ENCODE results near the gene NCKAP5.

The NCKAP5 gene

GRCh38 chr2:133331436-133331835 lies 236.8 kb downstream of the NCKAP5 start:
- DNase-seq (ENCODE audit: low spot score): no peak

- peak; percentile 10 for DNase-seq (ENCODE audit: low spot score)
These were observed 241.4 kb downstream of the NCKAP5 start for GRCh38 chr2:133326652-133327397.

GRCh38 chr2:133324150-133324561 lies 244.1 kb downstream of the NCKAP5 start:
- DNase-seq (ENCODE audit: low spot score): no peak

- DNase-seq (ENCODE audit: low spot score): no peak
These were observed 245.4 kb downstream of the NCKAP5 start for GRCh38 chr2:133322909-133323308.

GRCh38 chr2:133317178-133317577 lies 251.1 kb downstream of the NCKAP5 start:
- no peak for DNase-seq (ENCODE audit: low spot score)

- no peak for DNase-seq (ENCODE audit: low spot score)
These were observed 251.7 kb downstream of the NCKAP5 start for GRCh38 chr2:133316557-133316956.

GRCh38 chr2:133315280-133315679 lies 253.0 kb downstream of the NCKAP5 start:
- no peak for DNase-seq (ENCODE audit: low spot score)

GRCh38 chr2:133314795-133315194 lies 253.5 kb downstream of the NCKAP5 start:
- no peak for DNase-seq (ENCODE audit: low spot score)

- DNase-seq (ENCODE audit: low spot score): no peak
These were observed 256.1 kb downstream of the NCKAP5 start for GRCh38 chr2:133312038-133312729.

GRCh38 chr2:133306236-133306635 lies 262.0 kb downstream of the NCKAP5 start:
- no peak for DNase-seq (ENCODE audit: low spot score)

GRCh38 chr2:133304344-133304743 lies 263.9 kb downstream of the NCKAP5 start:
- DNase-seq (ENCODE audit: low spot score): no peak

- no peak for DNase-seq (ENCODE audit: low spot score)
These were observed 265.1 kb downstream of the NCKAP5 start for GRCh38 chr2:133303150-133303549.

- DNase-seq (ENCODE audit: low spot score): no peak
These were observed 271.9 kb downstream of the NCKAP5 start for GRCh38 chr2:133296401-133296800.

- DNase-seq (ENCODE audit: low spot score): peak; percentile 31
These were observed 274.5 kb downstream of the NCKAP5 start for GRCh38 chr2:133293544-133294353.

GRCh38 chr2:133292259-133292658 lies 276.0 kb downstream of the NCKAP5 start:
- no peak for DNase-seq (ENCODE audit: low spot score)

- DNase-seq (ENCODE audit: low spot score): no peak
These were observed 280.6 kb downstream of the NCKAP5 start for GRCh38 chr2:133287709-133288108.

GRCh38 chr2:133286326-133286922 lies 281.8 kb downstream of the NCKAP5 start:
- no peak for DNase-seq (ENCODE audit: low spot score)

- no peak for DNase-seq (ENCODE audit: low spot score)
These were observed 295.2 kb downstream of the NCKAP5 start for GRCh38 chr2:133273031-133273430.

GRCh38 chr2:133271105-133271504 lies 297.2 kb downstream of the NCKAP5 start:
- DNase-seq (ENCODE audit: low spot score): no peak

- no peak for DNase-seq (ENCODE audit: low spot score)
These were observed 297.7 kb downstream of the NCKAP5 start for GRCh38 chr2:133270550-133270949.

- DNase-seq (ENCODE audit: low spot score): no peak
These were observed 301.2 kb downstream of the NCKAP5 start for GRCh38 chr2:133266926-133267590.
